Type B pancreatic cell (in vitro differentiated cells): ENCODE measurements around the gene LRPPRC. TPM values are rescaled to one million over a fixed set of nuclear protein-coding genes. Genes with fewer than 3 reads are reported as not detected.

Experiments used
- DNase-seq: peaks from one replicate; pipeline ENCODE4 v3.0.0; 2021; ENCODE audit warnings: mixed read lengths; ENCODE audit not compliant: unreplicated experiment; ENCODE audit errors: extremely low spot score
- H3K27ac Mint-ChIP-seq: 2 replicates; pipeline ENCODE4 v1.8.0; 2021; ENCODE audit warnings: mild to moderate bottlenecking, mixed read lengths
- H3K27me3 Mint-ChIP-seq: 2 replicates; pipeline ENCODE4 v1.8.0; 2021; ENCODE audit warnings: mixed read lengths
- H3K36me3 Mint-ChIP-seq: 2 replicates; pipeline ENCODE4 v1.8.0; 2021; ENCODE audit warnings: mixed read lengths
- H3K4me1 Mint-ChIP-seq: one replicate; pipeline ENCODE4 v1.8.0; 2021; ENCODE audit warnings: mixed read lengths; ENCODE audit not compliant: unreplicated experiment
- H3K4me3 Mint-ChIP-seq: 2 replicates; pipeline ENCODE4 v1.8.0; 2021; ENCODE audit warnings: mild to moderate bottlenecking, mixed read lengths
- H3K9me3 Mint-ChIP-seq: 2 replicates; pipeline ENCODE4 v1.8.0; 2021; ENCODE audit warnings: mixed read lengths
- CTCF ChIP-seq: fragments of 200-600 bp; sonication (generic); conservative IDR thresholded peaks from 2 replicates; pipeline ENCODE4 v1.5.0; 2021; ENCODE audit warnings: antibody characterized with exemption, mild to moderate bottlenecking
- total RNA-seq: library from RNA; stranded (reverse); gene quantifications from 2 replicates; pipeline ENCODE4 v1.2.1, GENCODE V29; 2021; ENCODE audit warnings: low replicate concordance

Gene LRPPRC
- total RNA-seq, 1 donor from 2014 or later, result 117 TPM

GRCh38 chr2:43993437-43993836 lies 2.4 kb downstream of the LRPPRC start:
- Mint-ChIP-seq H3K27ac (peak overlapping the region; percentile 88), H3K9me3 (no peaks in the 10 kb centered on the region), H3K4me3 (peak overlapping the region; percentile 96), H3K36me3 (peaks cover 40% of the 10 kb centered on the region), H3K4me1 (peaks cover 16% of the 10 kb centered on the region), H3K27me3 (no peaks in the 10 kb centered on the region)
- DNase-seq, result no peak
- no peak for TF ChIP-seq CTCF

- no peak for TF ChIP-seq CTCF
- no peaks in the 10 kb centered on the region for H3K27me3 Mint-ChIP-seq
- DNase-seq, result no peak
- peaks cover 45% of the 10 kb centered on the region for H3K36me3 Mint-ChIP-seq
- H3K4me3 Mint-ChIP-seq, result no peak overlapping the region
- H3K4me1 Mint-ChIP-seq, result peaks cover 12% of the 10 kb centered on the region
- no peak overlapping the region for H3K27ac Mint-ChIP-seq
- no peaks in the 10 kb centered on the region for H3K9me3 Mint-ChIP-seq
Measured at GRCh38 chr2:43989545-43989944, 6.2 kb downstream of the LRPPRC start.

- Mint-ChIP-seq H3K36me3 (peaks cover 26% of the 10 kb centered on the region), H3K27me3 (no peaks in the 10 kb centered on the region), H3K4me3 (no peak overlapping the region), H3K27ac (no peak overlapping the region), H3K4me1 (no peaks in the 10 kb centered on the region), H3K9me3 (no peaks in the 10 kb centered on the region)
- DNase-seq, result no peak
- no peak for TF ChIP-seq CTCF
Measured at GRCh38 chr2:43986600-43986999, 9.2 kb downstream of the LRPPRC start.

- Mint-ChIP-seq H3K4me3 (no peak overlapping the region), H3K27me3 (no peaks in the 10 kb centered on the region), H3K9me3 (no peaks in the 10 kb centered on the region), H3K4me1 (no peaks in the 10 kb centered on the region), H3K27ac (no peak overlapping the region), H3K36me3 (peaks cover 26% of the 10 kb centered on the region)
- no peak for DNase-seq
- no peak for TF ChIP-seq CTCF
Measured at GRCh38 chr2:43985359-43985758, 10.4 kb downstream of the LRPPRC start.

- no peak overlapping the region for H3K27ac Mint-ChIP-seq
- no peak for DNase-seq
- no peaks in the 10 kb centered on the region for H3K27me3 Mint-ChIP-seq
- no peaks in the 10 kb centered on the region for H3K4me1 Mint-ChIP-seq
- no peaks in the 10 kb centered on the region for H3K9me3 Mint-ChIP-seq
- H3K36me3 Mint-ChIP-seq, result peaks cover 24% of the 10 kb centered on the region
- no peak for TF ChIP-seq CTCF
- H3K4me3 Mint-ChIP-seq, result no peak overlapping the region
Measured at GRCh38 chr2:43984533-43984932, 11.3 kb downstream of the LRPPRC start.

DNA sequence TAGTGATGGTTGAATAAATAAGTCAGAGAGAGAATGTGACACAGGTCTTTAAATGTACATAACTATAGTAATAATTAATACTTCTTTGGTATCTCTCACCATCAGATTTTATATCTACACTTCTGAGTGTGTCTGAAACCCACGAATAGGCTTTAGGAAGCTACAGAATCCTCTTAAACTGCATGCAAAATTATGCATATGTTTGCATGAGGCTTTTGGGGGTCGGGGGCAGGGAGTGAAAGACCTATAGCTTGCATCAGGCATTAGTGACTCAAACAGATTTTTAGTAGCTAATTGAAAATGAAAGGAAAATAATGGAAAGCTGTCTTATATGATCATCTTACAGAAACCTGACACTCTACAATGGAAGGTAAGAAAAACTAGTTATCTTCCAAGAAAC lies 14.9 kb downstream of the LRPPRC start:
- H3K4me3 Mint-ChIP-seq, result no peak overlapping the region
- no peaks in the 10 kb centered on the region for H3K27me3 Mint-ChIP-seq
- peaks cover 17% of the 10 kb centered on the region for H3K36me3 Mint-ChIP-seq
- TF ChIP-seq CTCF, result no peak
- H3K9me3 Mint-ChIP-seq, result no peaks in the 10 kb centered on the region
- no peak for DNase-seq
- H3K27ac Mint-ChIP-seq, result no peak overlapping the region
- no peaks in the 10 kb centered on the region for H3K4me1 Mint-ChIP-seq
